ENCODE results near the gene LAIR1.

- TF ChIP-seq POLR2A (IDR thresholded peaks at IDR 0.05), result no peak
- TF ChIP-seq, protein P1, sequence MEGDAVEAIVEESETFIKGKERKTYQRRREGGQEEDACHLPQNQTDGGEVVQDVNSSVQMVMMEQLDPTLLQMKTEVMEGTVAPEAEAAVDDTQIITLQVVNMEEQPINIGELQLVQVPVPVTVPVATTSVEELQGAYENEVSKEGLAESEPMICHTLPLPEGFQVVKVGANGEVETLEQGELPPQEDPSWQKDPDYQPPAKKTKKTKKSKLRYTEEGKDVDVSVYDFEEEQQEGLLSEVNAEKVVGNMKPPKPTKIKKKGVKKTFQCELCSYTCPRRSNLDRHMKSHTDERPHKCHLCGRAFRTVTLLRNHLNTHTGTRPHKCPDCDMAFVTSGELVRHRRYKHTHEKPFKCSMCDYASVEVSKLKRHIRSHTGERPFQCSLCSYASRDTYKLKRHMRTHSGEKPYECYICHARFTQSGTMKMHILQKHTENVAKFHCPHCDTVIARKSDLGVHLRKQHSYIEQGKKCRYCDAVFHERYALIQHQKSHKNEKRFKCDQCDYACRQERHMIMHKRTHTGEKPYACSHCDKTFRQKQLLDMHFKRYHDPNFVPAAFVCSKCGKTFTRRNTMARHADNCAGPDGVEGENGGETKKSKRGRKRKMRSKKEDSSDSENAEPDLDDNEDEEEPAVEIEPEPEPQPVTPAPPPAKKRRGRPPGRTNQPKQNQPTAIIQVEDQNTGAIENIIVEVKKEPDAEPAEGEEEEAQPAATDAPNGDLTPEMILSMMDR (IDR thresholded peaks at IDR 0.05), result no peak
These were observed 20.9 kb downstream of the LAIR1 start for GRCh38 chr19:54343868-54344267.

Data from adrenal gland (tissue), 5 donors.